OCI-LY3 (cell line): ENCODE measurements around the gene GPR137.

Experiments used
- CTCF ChIP-seq: fragments of 200-600, 300-600 bp; sonication (generic); IDR thresholded peaks from 2 replicates; pipeline ENCODE4 v1.5.1; 2014; ENCODE audit warnings: antibody characterized with exemption, low read length, low read depth
- EZH2phosphoT487 ChIP-seq: fragments of 200-600 bp; shearing (Covaris generic); IDR thresholded peaks from 2 replicates; pipeline ENCODE4 v1.6.1; 2018; ENCODE audit warnings: antibody characterized with exemption, mixed run types, low read depth

GRCh38 chr11:64238076-64238475 is 47.6 kb upstream of the GPR137 start:
- TF ChIP-seq CTCF (no peak), EZH2phosphoT487 (no peak)
